Measurements from ENCODE around the gene LARGE1. TPM values are rescaled to one million over a fixed set of nuclear protein-coding genes. Genes with fewer than 3 reads are reported as not detected.

The LARGE1 gene
- total and polyA plus RNA-seq, 2 of the 8 experiments (the other 6 are each of a cell fraction or from before 2014, with no cell fraction given), result 43.7 to 83.0 TPM

- Histone ChIP-seq H3K36me3 (ENCODE audit: control insufficient read depth in 2 of 4, insufficient read depth in 4 of 4, low read length in 3 of 4) (peaks cover 0 to 11% (median 0%) of the 10 kb centered on the region in 4 experiments; a peak in 1 of 8 replicates), H4K5ac (ENCODE audit: insufficient read length, low read depth, low read length) (no peak overlapping the region), H3K79me1 (ENCODE audit: low read depth, low read length) (peaks cover 15% of the 10 kb centered on the region), H4K8ac (ENCODE audit: extremely low read depth, insufficient read depth, low read length) (no peak overlapping the region), H2BK20ac (ENCODE audit: low read length) (no peak overlapping the region), H3K4ac (replicated peaks; ENCODE audit: insufficient read length, low read depth, low read length) (no peak overlapping the region), H3K18ac (ENCODE audit: extremely low read depth, low read length) (no peak overlapping the region), H3K23ac (ENCODE audit: insufficient read length) (no peak overlapping the region), H3K27me3 (replicated peaks in 1 of 4; ENCODE audit: control insufficient read depth in 3 of 4, extremely low read depth in 1 of 4, insufficient read depth in 3 of 4, low read length in 3 of 4) (no peaks in the 10 kb centered on the region), H3K9ac (replicated peaks in 1 of 4; ENCODE audit: extremely low read depth in 1 of 4, low read depth in 3 of 4, low read length in 3 of 4) (no peak overlapping the region), H3K9me3 (ENCODE audit: insufficient read depth in 2 of 2, low read depth in 1 of 2, low read length in 1 of 2) (no peaks in the 10 kb centered on the region), H2BK5ac (ENCODE audit: low read depth, low read length) (no peak overlapping the region), H3K56ac (replicated peaks; ENCODE audit: insufficient read length, low read depth, low read length) (no peak overlapping the region), H2BK12ac (ENCODE audit: low read depth, low read length) (no peak overlapping the region), H3K27ac (ENCODE audit: low read depth, low read length) (no peak overlapping the region), H2AFZ (ENCODE audit: low read length) (no peak overlapping the region), H3K4me1 (replicated peaks in 1 of 4; ENCODE audit: control insufficient read depth in 3 of 4, insufficient read depth in 4 of 4, low read length in 3 of 4) (peaks cover 1 to 14% (median 12%) of the 10 kb centered on the region in 4 experiments), H4K91ac (replicated peaks; ENCODE audit: insufficient read length, low read length) (no peak overlapping the region), H2AK5ac (ENCODE audit: low read depth, low read length) (no peak overlapping the region), H3K4me3 (ENCODE audit: extremely low read depth in 1 of 4, insufficient read depth in 2 of 4, low read depth in 3 of 4, low read length in 4 of 4) (no peak overlapping the region), H3K23me2 (ENCODE audit: low read depth, low read length) (no peaks in the 10 kb centered on the region), H3K4me2 (ENCODE audit: insufficient read depth in 1 of 2, low read depth in 2 of 2, low read length in 2 of 2) (no peak overlapping the region), H4K20me1 (replicated peaks in 1 of 2; ENCODE audit: control insufficient read depth in 1 of 2, insufficient read depth in 2 of 2, low read length in 2 of 2) (peaks cover 15 to 16% of the 10 kb centered on the region in 2 experiments), H2BK120ac (replicated peaks; ENCODE audit: low read depth, low read length) (no peak overlapping the region), H2BK15ac (ENCODE audit: low read length) (no peak overlapping the region), H3K79me2 (ENCODE audit: control insufficient read depth in 1 of 2, insufficient read depth in 2 of 2, low read length in 2 of 2) (peaks cover 52 to 99% of the 10 kb centered on the region in 2 experiments), H3K14ac (ENCODE audit: insufficient read length) (no peak overlapping the region)
- 88% methylated on average over 3 of the region's 3 CpGs; no CpG with 5 or more reads in 1 of the 2 experiments for WGBS, 2 experiments (ENCODE audit: extremely low coverage in 1 of 2, insufficient coverage in 1 of 2, insufficient read length in 1 of 2, insufficient replicate concordance in 2 of 2, low coverage in 1 of 2, low lambda C conversion rate in 2 of 2, missing lambda C conversion rate in 1 of 2)
- FAIRE-seq (no peak), DNase-seq (ENCODE audit: low read depth in 1 of 2, low spot score in 2 of 2) (no peak)
- ChIA-PET POLR2A (ENCODE audit: partially characterized antibody) (no interaction called here), CTCF (ENCODE audit: partially characterized antibody) (interaction anchor here (0.9 to 1.1 kb wide), 3 partner anchors 10 to 388 kb away, joined by 3 to 4 read pairs (median 3); no protein-coding TSS in a partner anchor)
- TF ChIP-seq ASH2L (IDR thresholded peaks at IDR 0.05; ENCODE audit: low read length) (no peak), JUN (IDR thresholded peaks at IDR 0.05; ENCODE audit: low read depth, low read length) (no peak), POLR2AphosphoS5 (IDR thresholded peaks at IDR 0.05; ENCODE audit: low read depth, low read length) (no peak), EGR1 (IDR thresholded peaks at IDR 0.05; ENCODE audit: borderline replicate concordance, low read depth, low read length) (no peak), CEBPB (IDR thresholded peaks at IDR 0.05; ENCODE audit: low read depth, low read length) (no peak), EP300 (IDR thresholded peaks at IDR 0.05; ENCODE audit: borderline replicate concordance in 1 of 2, low read depth in 2 of 2, low read length in 2 of 2) (no peak), SAP30 (IDR thresholded peaks at IDR 0.05; ENCODE audit: insufficient read depth, insufficient replicate concordance, low read length) (no peak), FOSL1 (IDR thresholded peaks at IDR 0.05; ENCODE audit: insufficient read depth, low read depth, low read length) (no peak)
Measured at GRCh38 chr22:33906954-33907353, 13.3 kb downstream of the LARGE1 start.
